CD4-positive, alpha-beta T cell treated with Interleukin-1 beta for 1 hour (primary cell): ENCODE measurements around the gene ZNF853.
"Not testable (repeated sequence)": the region's sequence is repeated elsewhere in the genome, so short reads cannot be mapped to it uniquely, and the experiment has no call there.

ENCODE experiments used
- DNase-seq, 2 donors: peaks; one replicate each; pipeline ENCODE4 v3.0.0-alpha.2; 2020 to 2022

Gene ZNF853

DNA sequence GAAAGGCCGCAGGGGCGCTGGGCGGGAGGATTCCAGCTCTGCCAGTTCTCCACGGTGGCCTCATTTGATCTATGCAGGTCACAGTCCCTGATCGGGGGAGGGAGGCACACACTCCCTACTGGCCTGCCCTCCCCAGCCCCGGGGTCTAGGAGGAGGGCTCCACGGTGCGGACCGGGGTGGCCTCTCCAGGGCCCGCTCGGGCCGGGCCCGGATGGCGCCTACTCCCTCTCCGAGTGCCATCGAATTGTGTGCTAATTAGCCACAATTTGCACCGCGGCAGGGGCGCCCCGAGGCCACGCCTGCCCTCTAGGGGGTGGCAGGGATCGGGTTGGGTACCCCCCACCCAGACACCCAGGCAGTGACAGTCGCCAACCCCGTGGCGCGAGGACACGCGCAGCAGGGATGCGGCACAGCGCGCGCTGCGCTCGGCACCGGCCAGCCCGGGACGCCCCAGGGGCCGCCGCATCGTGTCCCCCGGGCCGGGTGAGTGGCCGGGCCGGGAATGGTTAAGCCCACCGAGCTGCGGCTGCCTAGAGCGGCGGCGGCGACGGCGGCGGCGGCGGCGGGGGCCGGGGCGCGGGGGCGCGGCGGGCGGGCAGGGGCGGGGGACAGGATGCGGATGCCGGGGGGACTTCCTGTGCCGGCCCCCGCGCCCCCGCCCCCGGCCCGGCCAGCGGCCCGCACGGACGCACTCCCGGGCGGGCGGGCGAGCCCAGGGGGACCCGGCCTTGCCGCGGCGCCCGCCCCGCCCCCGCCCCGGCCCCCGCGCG is at the start of gene ZNF853:
Gene ZNF853, plus strand, starts transcription at position 658 of the 770 bp plus-strand sequence. CDS start 565 bp downstream, outside the sequence.
- peak in 1 of 2 donors; percentile 29 for DNase-seq

DNA sequence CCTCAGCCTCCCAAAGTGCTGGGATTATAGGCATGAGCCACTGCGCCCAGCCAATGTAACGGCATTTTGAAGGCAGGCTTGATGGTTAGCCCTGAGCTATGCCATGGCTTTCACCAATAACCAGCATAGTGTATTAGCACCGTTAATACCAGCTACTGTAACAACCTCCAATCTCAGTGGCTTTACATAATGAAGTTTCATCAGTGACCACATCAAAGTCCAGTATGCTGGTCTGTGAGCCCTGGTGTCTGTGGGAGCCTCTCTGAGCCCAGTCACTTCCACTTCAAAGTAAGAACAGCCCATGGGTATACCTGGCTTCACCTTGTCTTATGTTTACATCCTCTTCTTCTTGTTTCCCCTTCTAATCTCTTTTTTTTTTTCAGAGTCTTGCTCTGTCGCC is 49.8 kb upstream of the ZNF853 start:
- no peak for DNase-seq

DNA sequence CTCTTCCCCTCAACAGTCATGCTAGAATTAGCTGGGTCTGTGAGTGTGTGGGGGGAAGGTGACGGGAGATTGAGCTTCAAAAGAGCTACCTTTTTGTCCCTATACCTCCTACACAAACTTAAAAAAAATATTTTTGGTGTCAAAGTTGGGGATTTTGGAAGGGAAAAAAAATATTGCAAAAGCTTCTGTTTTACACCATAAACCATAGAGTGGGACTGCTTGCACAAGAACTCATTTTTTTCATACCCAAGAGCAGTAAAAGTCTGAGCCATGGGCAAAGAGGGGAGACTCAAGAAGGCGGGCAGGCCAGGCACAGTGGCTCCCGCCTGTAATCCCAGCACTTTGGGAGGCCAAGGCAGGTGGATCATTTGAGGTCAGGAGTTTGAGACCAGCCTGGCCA is 47.5 kb upstream of the ZNF853 start:
- DNase-seq, result no peak

DNA sequence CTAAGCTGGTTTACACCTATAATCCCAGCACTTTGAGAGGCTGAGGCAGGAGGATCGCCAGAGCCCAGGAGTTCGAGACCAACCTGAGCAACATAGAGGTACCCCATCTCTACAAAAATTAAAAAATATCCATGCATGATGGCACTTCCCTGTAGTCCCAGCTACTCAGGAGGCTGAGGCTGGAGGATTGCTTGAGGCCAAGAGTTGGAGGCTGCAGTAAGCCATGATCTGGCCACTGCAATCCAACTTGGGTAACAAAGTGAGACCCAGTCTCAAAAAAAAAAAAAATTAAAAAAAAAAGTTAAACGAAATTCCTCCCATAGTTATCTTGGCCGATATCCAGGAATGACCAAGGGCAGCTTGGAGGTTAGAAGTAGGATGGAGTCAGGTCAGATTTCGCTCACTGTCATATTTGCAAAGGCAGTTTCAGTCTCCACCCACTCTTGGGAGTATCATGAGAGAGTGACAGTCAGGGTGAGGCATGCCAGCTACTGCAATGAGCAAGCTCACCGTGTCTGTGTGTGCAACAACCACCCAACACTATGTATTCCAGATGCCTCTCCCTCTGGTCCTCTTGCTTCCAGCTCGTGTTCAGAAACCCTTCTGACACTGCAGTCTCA is 44.1 kb upstream of the ZNF853 start:
- DNase-seq, result no peak

DNA sequence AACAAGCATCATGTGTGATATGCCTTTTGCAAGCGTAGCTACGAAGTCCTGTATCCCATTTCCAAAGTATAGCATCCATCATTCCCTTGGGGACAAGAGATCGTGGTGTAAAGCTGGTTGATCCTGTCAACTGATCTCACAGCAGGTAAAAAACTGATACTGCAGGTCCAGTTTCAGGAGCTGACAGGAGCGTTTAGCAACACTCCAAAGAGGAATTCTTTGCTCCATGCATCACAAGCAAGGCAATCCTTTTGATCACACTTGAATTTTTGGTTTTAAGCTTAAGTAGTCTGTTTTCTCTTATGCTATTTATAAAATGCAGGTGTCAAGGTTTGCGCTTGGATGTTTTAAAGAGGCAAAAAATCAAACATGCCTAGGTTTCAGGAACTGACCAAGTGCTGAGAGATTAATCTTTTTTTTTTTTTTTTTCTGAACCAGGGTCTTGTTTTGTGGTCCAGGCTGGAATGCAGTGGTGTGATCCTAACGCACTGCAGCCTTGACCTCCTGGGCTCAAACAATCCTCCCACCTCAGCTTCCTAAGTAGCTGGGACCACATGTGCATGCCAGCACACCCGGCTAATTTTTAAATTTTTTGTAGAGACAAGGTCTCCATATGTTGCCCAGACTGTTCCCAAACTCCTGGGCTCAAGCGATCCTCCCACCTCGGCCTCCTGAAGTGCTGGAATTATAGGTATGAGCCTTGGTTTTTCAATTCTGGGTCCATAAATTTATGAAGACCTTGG is 40.0 kb upstream of the ZNF853 start:
- no peak for DNase-seq

DNA sequence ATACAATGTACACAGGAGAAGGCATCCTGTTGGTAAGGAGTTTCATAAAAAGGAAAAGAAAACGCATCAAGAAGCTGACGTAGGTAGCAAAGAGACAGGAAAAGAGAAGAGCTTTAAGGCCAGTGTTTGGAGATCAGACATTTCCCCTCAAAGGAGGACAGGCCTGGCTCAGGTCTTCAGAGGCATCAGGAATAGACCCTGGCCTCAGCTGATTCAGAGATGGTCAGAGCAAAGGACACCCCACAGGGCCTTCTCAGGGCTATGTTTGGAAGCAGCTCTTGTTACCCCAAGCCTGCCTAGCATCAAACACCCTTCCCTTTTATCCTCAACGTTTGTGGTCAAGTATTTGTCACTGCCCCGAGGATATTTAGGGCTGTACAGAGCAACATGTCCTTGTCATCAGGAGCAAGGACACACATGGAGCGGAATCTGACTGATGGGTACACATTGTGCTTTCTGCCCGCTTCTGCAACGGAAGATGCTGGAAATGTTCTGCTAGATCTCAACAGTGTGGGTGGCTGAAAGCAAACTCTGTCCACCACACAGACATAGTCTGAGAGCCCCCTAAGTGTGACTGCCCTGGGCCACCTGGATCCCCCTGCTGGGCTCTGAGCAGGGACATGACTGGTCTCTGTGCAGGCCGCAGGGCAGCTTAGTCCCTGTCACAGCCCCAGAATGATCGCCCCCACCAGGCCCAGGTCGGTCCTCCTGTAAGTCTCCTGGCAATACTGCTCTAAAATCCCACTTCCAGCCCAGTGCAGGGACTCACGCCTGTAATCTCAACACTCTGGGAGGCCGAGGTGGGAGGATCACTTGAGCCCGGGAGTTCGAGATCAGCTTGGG is 39.2 kb upstream of the ZNF853 start:
- no peak for DNase-seq

DNA sequence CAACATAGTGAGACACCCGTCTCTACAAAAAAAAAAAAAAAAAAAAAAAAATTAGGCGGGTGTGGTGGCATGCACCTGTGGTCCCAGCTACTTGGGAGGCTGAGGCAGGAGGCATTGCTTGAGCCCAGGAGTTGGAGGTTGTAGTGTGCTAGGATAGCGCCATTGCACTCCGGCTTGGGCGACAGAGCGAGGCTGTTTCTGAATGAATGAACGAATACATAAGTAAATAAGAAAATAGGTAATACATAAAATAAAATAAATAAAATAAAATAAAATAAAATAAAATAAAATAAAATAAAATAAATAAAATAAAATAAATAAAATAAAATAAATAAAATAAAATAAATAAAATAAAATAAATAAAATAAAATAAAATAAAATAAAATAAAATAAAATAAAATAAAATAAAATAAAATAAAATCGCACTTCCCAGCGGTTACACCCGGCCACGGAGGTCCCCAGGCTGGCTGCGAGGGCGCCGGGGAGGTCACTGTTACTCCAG is 38.5 kb upstream of the ZNF853 start:
- peak in 1 of 2 donors; percentile 19 for DNase-seq

DNA sequence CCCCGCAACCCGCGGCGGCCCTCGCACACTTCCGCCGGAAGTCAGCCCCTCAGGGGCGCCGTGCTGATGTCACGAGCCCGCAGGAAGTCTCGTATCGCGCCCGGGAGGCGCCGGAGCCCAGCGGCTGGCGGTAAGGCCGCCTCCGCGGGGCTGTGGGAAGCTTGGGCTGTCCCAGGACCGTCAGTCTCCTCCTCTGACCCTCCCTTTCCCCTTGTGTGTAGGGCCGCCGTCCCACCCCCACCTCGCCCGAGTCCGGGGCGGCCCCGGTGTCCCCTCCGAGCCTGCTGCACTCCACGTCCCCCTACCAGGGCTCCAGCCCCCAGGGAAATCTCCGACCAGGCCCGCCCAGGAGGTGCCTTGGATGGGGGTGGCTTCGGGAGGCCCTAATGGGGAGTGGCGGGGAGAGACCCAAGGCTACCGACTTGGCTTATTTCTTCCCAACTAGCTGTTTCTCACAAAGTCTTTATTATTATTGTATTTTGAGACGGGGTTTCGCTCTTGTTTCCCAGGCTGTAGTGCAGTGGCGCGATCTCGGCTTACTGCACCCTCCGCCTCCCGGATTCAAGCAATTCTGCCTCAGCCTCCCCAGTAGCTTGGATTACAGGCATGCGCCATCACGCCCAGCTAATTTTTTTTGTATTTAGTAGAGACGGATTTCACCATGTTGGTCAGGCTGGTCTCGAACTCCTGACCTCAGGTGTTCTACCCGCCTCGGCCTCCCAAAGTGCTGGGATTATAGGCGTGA is 37.9 kb upstream of the ZNF853 start, which contains the start of gene ZDHHC4:
Gene ZDHHC4, plus strand, starts transcription at position 86 of the 745 bp plus-strand sequence. CDS start 3,108 bp downstream, outside the sequence.
- peak; percentile 88 to 92 for DNase-seq

DNA sequence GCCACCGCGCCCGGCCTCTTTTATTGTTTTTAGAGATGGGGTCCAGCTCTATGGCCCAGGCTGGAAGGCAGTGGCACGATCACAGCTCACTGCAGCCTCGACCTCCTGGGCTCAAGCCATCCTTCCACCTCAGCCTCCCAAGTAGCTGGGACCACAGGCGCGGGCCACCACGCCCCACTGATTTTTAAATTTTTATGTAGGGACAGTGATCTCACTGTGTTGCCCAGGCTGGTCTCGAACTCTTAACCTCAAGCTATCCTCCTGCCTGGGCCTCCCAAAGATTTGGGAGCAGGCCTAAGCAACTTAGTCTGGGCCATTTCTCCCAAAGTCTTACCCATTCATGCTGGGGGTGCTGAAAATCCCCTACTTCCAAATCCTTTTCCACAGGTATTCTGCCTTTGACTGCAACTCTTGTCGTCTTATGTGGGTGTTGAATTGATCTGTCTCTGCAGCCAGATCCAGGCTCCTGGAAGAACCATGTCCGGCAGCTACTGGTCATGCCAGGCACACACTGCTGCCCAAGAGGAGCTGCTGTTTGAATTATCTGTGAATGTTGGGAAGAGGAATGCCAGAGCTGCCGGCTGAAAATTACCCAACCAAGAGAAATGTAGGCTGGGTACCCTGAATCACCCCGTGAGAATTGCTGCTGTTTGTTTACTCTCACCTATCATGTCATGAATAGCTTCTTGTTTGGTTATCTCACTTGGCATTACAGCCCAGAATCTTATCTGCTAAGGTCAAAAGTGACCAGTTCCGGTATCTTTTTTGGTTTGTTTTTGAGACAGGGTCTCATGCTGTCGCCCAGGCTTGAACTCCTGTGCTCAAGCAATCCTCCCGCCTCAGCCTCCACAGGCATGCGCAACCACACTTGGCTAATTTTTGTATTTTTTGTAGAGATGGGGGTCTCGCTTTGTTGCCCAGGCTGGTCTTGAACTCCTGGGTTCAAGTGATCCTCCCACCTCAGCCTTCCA is 37.0 kb upstream of the ZNF853 start:
- DNase-seq, result no peak

DNA sequence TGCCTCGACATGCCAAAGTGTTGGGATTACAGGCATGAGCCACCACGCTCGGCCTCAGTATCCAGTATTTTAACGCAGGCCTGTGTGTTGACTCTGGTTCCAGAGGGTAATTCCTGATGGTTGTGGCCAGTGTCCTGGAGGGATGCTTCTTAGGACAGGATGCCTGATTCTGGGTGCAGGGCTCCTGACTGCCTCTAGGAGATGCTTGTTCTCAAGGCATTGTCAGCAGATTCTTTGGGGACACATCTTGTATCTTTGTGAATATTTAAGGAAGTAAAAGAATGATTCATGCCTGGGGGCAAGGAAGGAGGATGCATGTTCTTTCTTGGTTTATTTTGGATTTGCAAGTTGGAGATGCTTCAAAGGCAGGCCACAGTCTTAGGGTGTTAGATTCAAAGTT is 36.0 kb upstream of the ZNF853 start:
- peak in 1 of 2 donors; percentile 15 for DNase-seq

DNA sequence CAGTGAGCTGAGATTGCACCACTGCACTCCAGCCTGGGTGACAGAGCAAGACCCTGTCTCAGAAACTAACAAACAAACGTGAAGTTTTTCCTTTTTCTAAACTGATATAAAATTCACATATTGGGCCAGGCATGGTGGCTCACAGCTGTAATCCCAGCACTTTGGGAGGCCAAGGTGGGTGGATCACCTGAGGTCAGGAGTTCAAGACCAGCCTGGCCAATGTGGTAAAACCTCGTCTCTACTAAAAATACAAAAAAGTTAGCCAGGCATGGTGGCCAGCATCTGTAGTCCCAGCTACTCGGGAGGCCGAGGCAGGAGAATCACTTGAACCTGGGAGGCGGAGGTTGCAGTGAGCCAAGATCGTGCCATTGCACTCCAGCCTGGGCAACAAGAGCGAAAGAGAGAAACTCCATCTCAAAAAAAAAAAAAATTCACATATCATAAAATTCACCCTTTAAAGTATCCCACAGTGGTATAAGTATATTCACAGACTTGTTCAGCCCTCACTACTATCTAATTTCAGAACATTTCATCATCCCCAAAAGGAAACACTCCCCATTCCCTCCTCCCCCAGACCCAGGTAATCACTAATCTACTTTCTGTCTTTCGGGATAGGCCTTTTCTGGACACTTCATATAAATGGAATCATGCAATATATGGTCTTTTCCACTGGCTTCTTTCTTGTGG is 29.5 kb upstream of the ZNF853 start:
- not testable (repeated sequence) for DNase-seq

DNA sequence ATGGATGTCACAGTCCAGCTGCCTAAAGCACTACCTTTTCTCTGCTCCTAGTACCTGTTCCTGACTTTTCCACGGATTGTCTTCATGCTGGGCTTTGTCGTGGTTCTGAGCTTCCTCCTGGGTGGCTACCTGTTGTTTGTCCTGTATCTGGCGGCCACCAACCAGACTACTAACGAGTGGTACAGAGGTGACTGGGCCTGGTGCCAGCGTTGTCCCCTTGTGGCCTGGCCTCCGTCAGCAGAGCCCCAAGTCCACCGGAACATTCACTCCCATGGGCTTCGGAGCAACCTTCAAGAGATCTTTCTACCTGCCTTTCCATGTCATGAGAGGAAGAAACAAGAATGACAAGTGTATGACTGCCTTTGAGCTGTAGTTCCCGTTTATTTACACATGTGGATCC is 26.8 kb upstream of the ZNF853 start:
- DNase-seq, result no peak

DNA sequence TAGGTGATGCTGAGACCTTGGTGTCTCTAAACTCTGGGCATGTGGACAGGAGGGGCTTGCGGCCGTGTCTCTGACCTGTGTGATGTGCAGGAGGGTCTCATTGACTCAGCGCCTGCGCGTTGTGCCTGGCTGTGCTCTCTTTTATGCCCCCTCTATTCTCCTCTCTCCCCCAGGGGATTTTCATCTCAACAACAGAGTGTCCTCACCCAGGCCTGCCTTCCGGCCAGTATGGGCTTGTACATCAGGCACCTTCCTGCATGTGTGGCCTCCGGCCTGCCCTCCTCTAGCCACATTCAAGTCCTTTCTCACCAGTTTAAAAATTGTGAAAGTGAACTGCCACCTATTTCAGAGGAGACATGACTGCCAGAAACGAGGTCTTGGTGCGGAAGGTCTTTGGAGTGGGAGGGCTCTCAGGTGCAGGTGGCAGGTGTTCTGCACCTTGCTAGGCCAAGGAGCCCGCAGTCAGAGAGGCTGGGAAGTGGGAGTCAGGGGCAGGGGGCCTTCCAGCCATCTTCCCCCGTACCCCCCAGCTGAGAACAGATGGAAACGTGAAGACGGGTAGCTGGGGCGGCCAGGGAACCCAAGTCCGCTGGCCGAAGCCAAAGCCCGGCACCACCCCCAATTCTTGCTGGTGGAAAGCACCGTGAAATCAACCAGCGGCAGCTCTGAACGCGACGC is 26.1 kb upstream of the ZNF853 start:
- no peak for DNase-seq

DNA sequence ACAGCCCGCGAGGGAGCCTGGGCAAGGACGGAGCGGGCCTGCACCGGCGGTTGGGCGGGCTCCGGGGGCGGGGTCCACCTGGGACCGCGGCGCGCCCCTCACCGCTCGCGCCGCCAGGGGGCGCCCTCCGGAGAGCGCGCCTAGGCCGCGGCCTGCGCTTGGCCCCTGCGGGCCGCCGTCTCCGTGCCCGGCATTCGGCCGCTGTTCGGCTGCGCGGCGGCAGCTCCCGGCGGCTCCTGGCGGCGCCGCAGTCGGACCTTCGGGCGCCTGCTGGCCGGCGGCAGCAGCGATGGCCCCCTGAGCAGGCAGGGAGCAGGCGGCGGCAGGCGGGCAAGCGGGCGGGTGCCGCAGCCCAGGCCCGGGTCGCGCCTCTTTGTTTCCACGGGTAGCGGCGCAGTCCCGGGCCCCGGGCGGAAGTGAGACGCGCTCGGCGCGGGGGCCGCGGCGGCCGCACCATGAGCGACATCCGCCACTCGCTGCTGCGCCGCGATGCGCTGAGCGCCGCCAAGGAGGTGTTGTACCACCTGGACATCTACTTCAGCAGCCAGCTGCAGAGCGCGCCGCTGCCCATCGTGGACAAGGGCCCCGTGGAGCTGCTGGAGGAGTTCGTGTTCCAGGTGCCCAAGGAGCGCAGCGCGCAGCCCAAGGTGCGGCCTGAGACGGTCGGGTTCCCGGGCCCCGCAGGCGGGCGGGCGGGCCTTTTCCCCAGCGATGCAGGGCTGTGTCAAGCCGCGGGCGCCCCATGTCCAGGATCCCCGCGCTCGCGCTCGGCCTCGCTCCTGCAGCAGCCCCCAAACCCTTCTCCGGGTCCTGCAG is 25.4 kb upstream of the ZNF853 start, which contains the start of gene INTS15:
Gene INTS15, plus strand, starts transcription at position 193 of the 816 bp plus-strand sequence. Its CDS starts 263 bp downstream, at position 456.
- peak; percentile 82 to 84 for DNase-seq

DNA sequence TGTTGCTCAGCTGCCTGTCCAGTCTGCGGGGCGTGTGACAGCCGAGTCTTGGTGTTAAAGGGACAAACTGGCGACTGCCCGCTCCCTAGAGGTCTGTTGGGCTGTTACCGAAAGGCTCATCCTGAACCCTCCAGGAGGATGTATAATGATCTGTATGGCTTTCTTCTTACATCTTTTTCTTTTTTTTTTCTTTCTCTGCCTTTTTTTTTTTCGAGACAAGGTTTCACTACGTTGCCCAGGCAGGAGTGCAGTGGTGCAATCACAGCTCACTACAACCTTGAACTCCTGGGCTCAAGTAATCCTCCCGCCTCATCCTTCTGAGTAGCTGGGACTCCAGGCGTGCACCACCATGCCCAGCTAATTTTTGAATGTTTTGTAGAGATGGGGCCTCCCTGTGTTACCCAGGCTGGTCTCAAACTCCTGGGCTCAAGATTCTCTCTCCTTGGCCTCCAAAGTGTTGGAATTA is 24.7 kb upstream of the ZNF853 start:
- DNase-seq, result no peak

DNA sequence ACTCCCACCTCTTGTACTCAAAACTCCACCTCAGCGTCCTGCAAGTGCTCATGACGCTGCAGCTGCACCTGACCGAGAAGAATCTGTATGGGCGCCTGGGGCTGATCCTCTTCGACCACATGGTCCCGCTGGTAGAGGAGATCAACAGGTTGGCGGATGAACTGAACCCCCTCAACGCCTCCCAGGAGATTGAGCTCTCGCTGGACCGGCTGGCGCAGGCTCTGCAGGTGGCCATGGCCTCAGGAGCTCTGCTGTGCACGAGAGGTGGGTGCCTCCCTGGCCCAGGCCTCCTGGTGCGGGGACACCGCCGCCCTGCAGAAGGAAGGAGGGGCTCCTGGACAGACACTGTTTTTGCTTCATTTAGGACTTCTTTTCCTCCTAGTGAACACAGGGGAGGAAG is 15.3 kb upstream of the ZNF853 start:
- DNase-seq, result no peak

DNA sequence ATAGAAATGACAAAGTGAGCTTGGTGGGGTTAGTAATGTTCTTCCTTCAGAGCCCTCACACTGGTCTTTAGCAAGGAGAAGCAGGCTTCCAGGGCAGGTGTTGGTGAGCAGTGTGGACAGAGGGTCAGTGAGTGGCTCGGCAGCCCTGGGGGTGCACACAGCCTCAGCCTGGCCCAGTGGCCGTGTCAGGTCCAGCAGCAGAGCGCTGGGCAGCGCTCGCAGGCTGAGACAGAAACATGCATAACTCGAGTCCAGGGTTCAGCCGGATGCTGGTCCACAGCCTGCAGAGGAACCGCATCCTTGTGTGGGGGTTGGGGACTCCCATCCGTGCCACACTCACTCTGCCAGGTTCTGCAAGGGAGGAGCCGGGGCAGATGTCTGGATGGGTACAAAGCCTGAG is 11.0 kb upstream of the ZNF853 start:
- DNase-seq, result no peak
